NK-92 treated with Interleukin-12 subunit alpha and Interleukin-12 subunit beta, amount 100 ng/mL, for 24 hours (cell line): ENCODE results near the gene KCNIP4.

Experiments
- DNase-seq: peaks from one replicate; lab custom pipeline; 2025; lab: John Stamatoyannopoulos, UW

Gene KCNIP4

GRCh38 chr4:21763855-21764254 is 184.7 kb downstream of the KCNIP4 start:
- no peak for DNase-seq

- DNase-seq, result no peak
Measured at GRCh38 chr4:21757248-21757647, 191.3 kb downstream of the KCNIP4 start.

GRCh38 chr4:21753084-21753760 is 195.3 kb downstream of the KCNIP4 start:
- no peak for DNase-seq

GRCh38 chr4:21752616-21753015 is 196.0 kb downstream of the KCNIP4 start:
- DNase-seq, result no peak

- DNase-seq, result no peak
Measured at GRCh38 chr4:21749924-21750323, 198.6 kb downstream of the KCNIP4 start.

- no peak for DNase-seq
Measured at GRCh38 chr4:21749412-21749811, 199.2 kb downstream of the KCNIP4 start.

- no peak for DNase-seq
Measured at GRCh38 chr4:21744046-21744445, 204.5 kb downstream of the KCNIP4 start.

- DNase-seq, result no peak
Measured at GRCh38 chr4:21742326-21742725, 206.2 kb downstream of the KCNIP4 start.

- no peak for DNase-seq
Measured at GRCh38 chr4:21738821-21739220, 209.8 kb downstream of the KCNIP4 start.

- DNase-seq, result no peak
Measured at GRCh38 chr4:21735866-21736265, 212.7 kb downstream of the KCNIP4 start.

- DNase-seq, result no peak
Measured at GRCh38 chr4:21733894-21734630, 214.5 kb downstream of the KCNIP4 start.

- DNase-seq, result no peak
Measured at GRCh38 chr4:21728304-21728703, 220.3 kb downstream of the KCNIP4 start.

- no peak for DNase-seq
Measured at GRCh38 chr4:21726255-21726815, 222.2 kb downstream of the KCNIP4 start.

- no peak for DNase-seq
Measured at GRCh38 chr4:21722157-21722839, 226.3 kb downstream of the KCNIP4 start.

- DNase-seq, result no peak
Measured at GRCh38 chr4:21716531-21716930, 232.0 kb downstream of the KCNIP4 start.

- DNase-seq, result no peak
Measured at GRCh38 chr4:21710179-21710835, 238.3 kb downstream of the KCNIP4 start.

GRCh38 chr4:21709761-21710160 is 238.8 kb downstream of the KCNIP4 start:
- no peak for DNase-seq

- DNase-seq, result no peak
Measured at GRCh38 chr4:21709031-21709430, 239.5 kb downstream of the KCNIP4 start.

GRCh38 chr4:21699446-21699845 is 249.1 kb downstream of the KCNIP4 start:
- no peak for DNase-seq

GRCh38 chr4:21697583-21697982 is 251.0 kb downstream of the KCNIP4 start:
- no peak for DNase-seq

- no peak for DNase-seq
Measured at GRCh38 chr4:21695141-21695540, 253.4 kb downstream of the KCNIP4 start.

- no peak for DNase-seq
Measured at GRCh38 chr4:21692241-21692640, 256.3 kb downstream of the KCNIP4 start.
